Measurements from ENCODE around the gene STAB1.

DNA sequence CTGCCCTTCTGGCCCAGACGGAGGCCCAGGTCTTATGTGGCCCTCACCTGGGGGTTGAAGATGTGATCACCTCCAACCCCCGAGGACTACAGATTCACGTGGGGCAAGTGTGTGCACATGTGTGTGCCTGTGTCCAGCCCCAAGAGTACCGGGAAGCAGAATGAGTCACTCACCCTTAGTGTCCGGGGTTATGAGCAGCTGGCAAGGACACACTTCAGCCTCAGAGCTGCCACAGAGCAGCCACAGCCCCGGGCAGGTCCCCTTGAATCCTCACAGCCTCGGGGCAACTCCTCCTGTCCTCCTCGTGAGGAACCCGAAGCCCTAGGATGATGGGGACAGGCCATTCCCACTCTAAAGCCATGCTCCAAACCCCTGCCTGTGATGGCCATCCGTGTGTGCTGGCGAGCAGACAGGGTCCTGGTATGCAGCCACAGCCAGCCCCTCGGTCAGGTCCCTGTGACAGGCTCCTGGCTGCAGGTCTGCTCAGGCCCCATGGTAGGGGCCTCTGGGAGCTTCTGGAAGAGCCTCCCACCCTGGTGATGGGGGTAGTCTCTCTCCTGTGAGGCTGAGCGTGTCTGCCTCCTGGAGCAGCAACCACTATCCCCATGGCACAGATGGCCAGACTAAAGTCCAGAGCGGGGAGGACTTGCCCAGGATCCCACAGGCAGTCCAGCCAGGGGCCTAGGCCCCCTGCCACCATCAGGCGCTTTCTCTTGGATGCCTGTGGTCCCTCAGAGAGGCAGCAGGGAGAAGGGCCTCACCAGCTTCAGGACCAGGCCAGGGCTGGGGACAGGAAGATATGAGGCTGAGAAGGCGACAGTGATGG lies 852 bp downstream of the STAB1 start:
- TF ChIP-seq POLR2A (IDR thresholded peaks at IDR 0.05): no peak
- TF ChIP-seq, protein P1, sequence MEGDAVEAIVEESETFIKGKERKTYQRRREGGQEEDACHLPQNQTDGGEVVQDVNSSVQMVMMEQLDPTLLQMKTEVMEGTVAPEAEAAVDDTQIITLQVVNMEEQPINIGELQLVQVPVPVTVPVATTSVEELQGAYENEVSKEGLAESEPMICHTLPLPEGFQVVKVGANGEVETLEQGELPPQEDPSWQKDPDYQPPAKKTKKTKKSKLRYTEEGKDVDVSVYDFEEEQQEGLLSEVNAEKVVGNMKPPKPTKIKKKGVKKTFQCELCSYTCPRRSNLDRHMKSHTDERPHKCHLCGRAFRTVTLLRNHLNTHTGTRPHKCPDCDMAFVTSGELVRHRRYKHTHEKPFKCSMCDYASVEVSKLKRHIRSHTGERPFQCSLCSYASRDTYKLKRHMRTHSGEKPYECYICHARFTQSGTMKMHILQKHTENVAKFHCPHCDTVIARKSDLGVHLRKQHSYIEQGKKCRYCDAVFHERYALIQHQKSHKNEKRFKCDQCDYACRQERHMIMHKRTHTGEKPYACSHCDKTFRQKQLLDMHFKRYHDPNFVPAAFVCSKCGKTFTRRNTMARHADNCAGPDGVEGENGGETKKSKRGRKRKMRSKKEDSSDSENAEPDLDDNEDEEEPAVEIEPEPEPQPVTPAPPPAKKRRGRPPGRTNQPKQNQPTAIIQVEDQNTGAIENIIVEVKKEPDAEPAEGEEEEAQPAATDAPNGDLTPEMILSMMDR (IDR thresholded peaks at IDR 0.05): no peak

Measured in breast epithelium (tissue), 3 donors.